ENCODE measurements around the gene ABCA9. TPM values are rescaled to one million over a fixed set of nuclear protein-coding genes. Genes with fewer than 3 reads are reported as not detected.

Gene ABCA9
- total RNA-seq, 1 experiment from 2014 or later: not detected

DNA sequence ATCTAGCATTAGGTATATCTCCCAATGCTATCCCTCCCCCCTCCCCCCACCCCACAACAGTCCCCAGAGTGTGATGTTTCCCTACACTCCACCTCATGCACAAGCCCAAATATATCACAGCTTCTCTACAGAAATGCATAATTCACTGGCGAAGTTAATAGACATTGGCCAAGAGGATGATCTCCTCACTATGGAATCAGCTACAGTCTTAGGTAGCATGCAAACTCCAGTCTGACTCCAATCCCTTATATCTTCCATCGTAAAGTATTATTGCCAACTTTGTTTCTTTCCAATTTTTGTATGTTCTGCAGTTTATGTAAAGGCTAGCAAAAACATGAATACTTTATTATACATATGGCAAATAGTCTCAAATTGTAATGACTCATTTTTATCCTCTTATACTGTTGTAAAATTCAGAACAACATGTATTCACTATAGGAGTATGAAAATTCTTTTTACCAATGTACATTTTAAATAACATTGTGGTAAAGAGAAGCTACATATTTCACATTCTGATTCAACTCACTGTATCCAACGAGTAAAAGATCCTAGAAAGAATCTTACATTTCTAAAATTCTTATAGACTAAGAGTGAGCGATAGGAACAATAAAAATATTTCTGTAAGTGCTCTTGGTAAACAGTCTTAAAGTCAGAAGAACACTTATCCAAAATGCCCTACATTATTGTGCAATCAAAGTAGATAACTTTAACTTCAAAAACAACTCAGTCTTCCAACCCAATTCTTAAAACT lies 106.4 kb downstream of the ABCA9 start:
- H3K23me2 ChIP-seq (ENCODE audit: insufficient read length, low read depth, low read length, poor library complexity, severe bottlenecking): no peaks in the 10 kb centered on the region
- no peak overlapping the region for H3K23ac ChIP-seq (ENCODE audit: insufficient read length, low read depth, low read length)
- H3K4me3 Mint-ChIP-seq: no peak overlapping the region
- no peak overlapping the region for H3K56ac ChIP-seq (ENCODE audit: insufficient read length, low read depth, low read length)
- no peak overlapping the region for H3K9ac ChIP-seq (ENCODE audit: extremely low read depth, insufficient read length, low read length)
- no peaks in the 10 kb centered on the region for H3K9me3 ChIP-seq (ENCODE audit: control insufficient read depth, low read depth, low read length)
- H3K14ac ChIP-seq (ENCODE audit: insufficient read depth, low read length): no peak overlapping the region
- no peak overlapping the region for H2BK15ac ChIP-seq (ENCODE audit: low read depth, low read length)
- H4K20me1 ChIP-seq (ENCODE audit: control insufficient read depth, insufficient read depth, insufficient read length): no peaks in the 10 kb centered on the region
- H2AK5ac ChIP-seq (ENCODE audit: insufficient read length, low read length): no peak overlapping the region
- no peaks in the 10 kb centered on the region for H3K79me2 ChIP-seq (ENCODE audit: insufficient read depth, low read length)
- H3K4me2 ChIP-seq (ENCODE audit: insufficient read depth, insufficient read length, low read length): no peak overlapping the region
- H3K4me1 ChIP-seq (ENCODE audit: insufficient read depth, low read length): no peaks in the 10 kb centered on the region
- H4K91ac ChIP-seq (ENCODE audit: insufficient read length, low read depth, low read length): no peak overlapping the region
- no peak overlapping the region for H2BK12ac ChIP-seq (ENCODE audit: insufficient read length, low read depth, low read length)
- H4K8ac ChIP-seq (replicated peaks; ENCODE audit: insufficient read length, low read depth, low read length): no peak overlapping the region
- WGBS (ENCODE audit: extremely low coverage, insufficient read length, low lambda C conversion rate): no CpG with 5 or more reads among the region's 4 CpGs
- no peak overlapping the region for H3K27ac Mint-ChIP-seq
- H3K4me1 Mint-ChIP-seq: no peaks in the 10 kb centered on the region
- H3T11ph ChIP-seq (ENCODE audit: low read length): no peak overlapping the region
- no peak overlapping the region for H2AFZ ChIP-seq (ENCODE audit: low read length)
- H3K27ac ChIP-seq (ENCODE audit: insufficient read length, low read depth, low read length): no peak overlapping the region
- H3K27me3 ChIP-seq (ENCODE audit: insufficient read depth, low read length): no peaks in the 10 kb centered on the region
- H2BK120ac ChIP-seq (ENCODE audit: low read depth, low read length, poor library complexity, severe bottlenecking): no peak overlapping the region
- no peak overlapping the region for H3K4ac ChIP-seq (ENCODE audit: low read depth, low read length)
- no peak for DNase-seq
- no peaks in the 10 kb centered on the region for H3K9me3 Mint-ChIP-seq
- no peak overlapping the region for H2BK20ac ChIP-seq (ENCODE audit: low read depth, low read length, poor library complexity, severe bottlenecking)
- H4K5ac ChIP-seq (ENCODE audit: insufficient read length, low read depth, low read length): no peak overlapping the region
- TF ChIP-seq, protein P1, sequence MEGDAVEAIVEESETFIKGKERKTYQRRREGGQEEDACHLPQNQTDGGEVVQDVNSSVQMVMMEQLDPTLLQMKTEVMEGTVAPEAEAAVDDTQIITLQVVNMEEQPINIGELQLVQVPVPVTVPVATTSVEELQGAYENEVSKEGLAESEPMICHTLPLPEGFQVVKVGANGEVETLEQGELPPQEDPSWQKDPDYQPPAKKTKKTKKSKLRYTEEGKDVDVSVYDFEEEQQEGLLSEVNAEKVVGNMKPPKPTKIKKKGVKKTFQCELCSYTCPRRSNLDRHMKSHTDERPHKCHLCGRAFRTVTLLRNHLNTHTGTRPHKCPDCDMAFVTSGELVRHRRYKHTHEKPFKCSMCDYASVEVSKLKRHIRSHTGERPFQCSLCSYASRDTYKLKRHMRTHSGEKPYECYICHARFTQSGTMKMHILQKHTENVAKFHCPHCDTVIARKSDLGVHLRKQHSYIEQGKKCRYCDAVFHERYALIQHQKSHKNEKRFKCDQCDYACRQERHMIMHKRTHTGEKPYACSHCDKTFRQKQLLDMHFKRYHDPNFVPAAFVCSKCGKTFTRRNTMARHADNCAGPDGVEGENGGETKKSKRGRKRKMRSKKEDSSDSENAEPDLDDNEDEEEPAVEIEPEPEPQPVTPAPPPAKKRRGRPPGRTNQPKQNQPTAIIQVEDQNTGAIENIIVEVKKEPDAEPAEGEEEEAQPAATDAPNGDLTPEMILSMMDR (conservative IDR thresholded peaks at IDR 0.05): no peak
- no peaks in the 10 kb centered on the region; the same call in 1 of the 2 replicates for H3K27me3 Mint-ChIP-seq (ENCODE audit: low read depth)
- no peak overlapping the region for H3K18ac ChIP-seq (ENCODE audit: insufficient read length, low read depth, low read length)
- H2BK5ac ChIP-seq (ENCODE audit: insufficient read length, low read length): no peak overlapping the region
- no peaks in the 10 kb centered on the region for H3K36me3 Mint-ChIP-seq (ENCODE audit: insufficient read depth in 1 of 3, low read depth in 3 of 3)
- no peaks in the 10 kb centered on the region for H3K79me1 ChIP-seq (ENCODE audit: insufficient read depth, low read depth, low read length, poor library complexity, severe bottlenecking)

Measured in H9 (cell line).